Measurements from ENCODE around the gene SLC22A3. TPM values are rescaled to one million over a fixed set of nuclear protein-coding genes. Genes with fewer than 3 reads are reported as not detected.

The SLC22A3 gene
- total and polyA plus RNA-seq, 2 of the 4 experiments (the other 2 are of a cell fraction): not detected

DNA sequence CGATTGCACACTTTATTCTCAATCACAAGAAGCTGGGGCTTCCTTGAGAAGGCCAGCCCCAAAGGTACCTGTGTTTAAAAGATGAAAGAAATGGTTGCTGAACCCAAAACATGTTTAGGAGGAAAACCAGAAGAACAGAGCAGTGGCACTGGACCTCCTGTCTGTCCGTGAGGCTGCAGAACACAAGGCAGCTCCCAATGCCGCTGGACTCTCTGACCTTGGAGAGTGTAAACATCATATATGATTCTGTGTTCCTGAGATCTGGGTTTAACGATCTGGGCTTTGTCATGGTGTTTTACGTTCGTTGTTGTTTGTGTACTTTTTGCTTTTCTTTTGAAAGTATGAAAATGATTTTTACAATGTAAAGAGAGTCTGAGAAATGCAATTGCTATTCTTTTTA lies 106.1 kb downstream of the SLC22A3 start:
- Histone ChIP-seq H3K14ac (replicated peaks; ENCODE audit: low read depth, low read length) (no peak overlapping the region), H3K23ac (ENCODE audit: low read depth, low read length) (no peak overlapping the region), H2BK15ac (ENCODE audit: low read depth, low read length) (no peak overlapping the region), H3K9me3 (ENCODE audit: control insufficient read depth, insufficient read depth, low read length) (no peaks in the 10 kb centered on the region), H2AFZ (replicated peaks; ENCODE audit: low read length, poor library complexity) (no peak overlapping the region), H2AK5ac (ENCODE audit: low read depth, low read length) (no peak overlapping the region), H3K79me1 (ENCODE audit: low read depth in 1 of 2, low read length in 2 of 2) (no peaks in the 10 kb centered on the region), H3K9ac (ENCODE audit: low read depth, low read length) (no peak overlapping the region), H2BK20ac (ENCODE audit: low read depth, low read length) (no peak overlapping the region), H3K4me1 (ENCODE audit: control insufficient read depth, insufficient read depth, low read length) (no peaks in the 10 kb centered on the region), H3K18ac (ENCODE audit: low read depth, low read length) (no peak overlapping the region), H2BK120ac (ENCODE audit: low read depth, low read length) (no peak overlapping the region), H3K4me2 (ENCODE audit: low read depth, low read length) (no peak overlapping the region), H3K4ac (ENCODE audit: low read depth, low read length) (no peak overlapping the region), H3K9me1 (ENCODE audit: insufficient read depth, low read length) (no peaks in the 10 kb centered on the region), H2AK9ac (replicated peaks; ENCODE audit: low read depth, low read length, poor library complexity) (no peak overlapping the region), H4K20me1 (ENCODE audit: insufficient read depth, low read length) (no peaks in the 10 kb centered on the region), H4K91ac (ENCODE audit: insufficient read depth, low read depth, low read length) (no peak overlapping the region), H3K4me3 (ENCODE audit: insufficient read depth, low read depth, low read length) (no peak overlapping the region), H4K8ac (ENCODE audit: low read depth in 2 of 2, low read length in 2 of 2) (no peak overlapping the region), H4K5ac (ENCODE audit: low read depth, low read length) (no peak overlapping the region), H2BK5ac (ENCODE audit: low read depth, low read length, poor library complexity, severe bottlenecking) (no peak overlapping the region), H3K36me3 (ENCODE audit: control insufficient read depth, insufficient read depth, low read length) (no peaks in the 10 kb centered on the region), H3K27me3 (ENCODE audit: control insufficient read depth, insufficient read depth, low read length) (no peaks in the 10 kb centered on the region), H3K56ac (ENCODE audit: extremely low read depth, insufficient read depth, low read length) (no peak overlapping the region), H3K27ac (ENCODE audit: insufficient read depth, low read length) (no peak overlapping the region)
- DNase-seq: no peak
- POLR2A ChIA-PET (ENCODE audit: unreplicated experiment): no interaction called here
- TF ChIP-seq SMC3 (IDR thresholded peaks at IDR 0.05; ENCODE audit: low read depth, low read length): no peak
- TF ChIP-seq, protein P1, sequence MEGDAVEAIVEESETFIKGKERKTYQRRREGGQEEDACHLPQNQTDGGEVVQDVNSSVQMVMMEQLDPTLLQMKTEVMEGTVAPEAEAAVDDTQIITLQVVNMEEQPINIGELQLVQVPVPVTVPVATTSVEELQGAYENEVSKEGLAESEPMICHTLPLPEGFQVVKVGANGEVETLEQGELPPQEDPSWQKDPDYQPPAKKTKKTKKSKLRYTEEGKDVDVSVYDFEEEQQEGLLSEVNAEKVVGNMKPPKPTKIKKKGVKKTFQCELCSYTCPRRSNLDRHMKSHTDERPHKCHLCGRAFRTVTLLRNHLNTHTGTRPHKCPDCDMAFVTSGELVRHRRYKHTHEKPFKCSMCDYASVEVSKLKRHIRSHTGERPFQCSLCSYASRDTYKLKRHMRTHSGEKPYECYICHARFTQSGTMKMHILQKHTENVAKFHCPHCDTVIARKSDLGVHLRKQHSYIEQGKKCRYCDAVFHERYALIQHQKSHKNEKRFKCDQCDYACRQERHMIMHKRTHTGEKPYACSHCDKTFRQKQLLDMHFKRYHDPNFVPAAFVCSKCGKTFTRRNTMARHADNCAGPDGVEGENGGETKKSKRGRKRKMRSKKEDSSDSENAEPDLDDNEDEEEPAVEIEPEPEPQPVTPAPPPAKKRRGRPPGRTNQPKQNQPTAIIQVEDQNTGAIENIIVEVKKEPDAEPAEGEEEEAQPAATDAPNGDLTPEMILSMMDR (conservative IDR thresholded peaks at IDR 0.05; ENCODE audit: low read depth, low read length): no peak
- no peak for TF ChIP-seq RCOR1 (IDR thresholded peaks at IDR 0.05; ENCODE audit: insufficient replicate concordance, low read length)
- BruUV-seq (replicated peaks): no TSS peak
- in situ Hi-C loops (cut with MboI; ENCODE audit: low sequenced_read_pairs): loop anchor here (25.0 kb wide), 1 partner anchor 592 kb away; no protein-coding TSS in a partner anchor
- dilution Hi-C loops (cut with HindIII; ENCODE audit: low sequenced_read_pairs, unreplicated experiment): no loop called here
- intact Hi-C loops (cut with micrococcal nuclease): no loop called here
- no peak for ATAC-seq (ENCODE audit: low read depth)
- CTCF ChIA-PET: interaction anchor here (1.3 to 3.0 kb wide), 3 partner anchors 16 to 366 kb away, joined by 3 to 40 read pairs (median 14); no protein-coding TSS in a partner anchor
- no CpG with 5 or more reads among the region's 6 CpGs for WGBS, 2 experiments (ENCODE audit: extremely low coverage in 2 of 2, insufficient read length in 1 of 2)
